Neural progenitor cell (in vitro differentiated cells): Measurements from ENCODE around the gene KRTAP17-1. TPM values are rescaled to one million over a fixed set of nuclear protein-coding genes. Genes with fewer than 3 reads are reported as not detected.

Experiments used
- DNase-seq: peaks from one replicate; pipeline ENCODE4 v3.0.0-alpha.2; 2016; ENCODE audit warnings: low spot score
- H2AFZ ChIP-seq: fragments of 200-600 bp; sonication (generic); replicated peaks from 2 replicates; pipeline ENCODE4 v1.6.1; 2016; ENCODE audit warnings: antibody characterized with exemption
- H3F3A ChIP-seq: fragments of 200-600 bp; sonication (generic); 2 replicates; pipeline ENCODE4 v1.6.1; 2016; ENCODE audit warnings: antibody characterized with exemption, low read depth
- H3K27ac ChIP-seq: fragments of 200-600 bp; sonication (generic); 2 replicates; pipeline ENCODE4 v1.5.1; 2016; ENCODE audit warnings: mild to moderate bottlenecking
- H3K27me3 ChIP-seq: fragments of 200-600 bp; sonication (generic); 2 replicates; pipeline ENCODE4 v1.6.1; 2016; ENCODE audit warnings: mild to moderate bottlenecking, moderate library complexity
- H3K36me3 ChIP-seq: fragments of 200-600 bp; sonication (generic); 2 replicates; pipeline ENCODE4 v1.5.1; 2016
- H3K4me1 ChIP-seq: fragments of 200-600 bp; sonication (generic); 2 replicates; pipeline ENCODE4 v1.6.1; 2016; ENCODE audit warnings: mixed run types
- H3K4me2 ChIP-seq: fragments of 200-600 bp; sonication (generic); 2 replicates; pipeline ENCODE4 v1.6.1; 2016
- H3K4me3 ChIP-seq: fragments of 200-600 bp; sonication (generic); 2 replicates; pipeline ENCODE4 v1.5.1; 2016
- H3K79me2 ChIP-seq: fragments of 200-600 bp; sonication (generic); 2 replicates; pipeline ENCODE4 v1.6.1; 2016; ENCODE audit warnings: low read depth
- H3K9ac ChIP-seq: fragments of 200-600 bp; sonication (generic); 2 replicates; pipeline ENCODE4 v1.6.1; 2016
- H3K9me3 ChIP-seq: fragments of 200-600 bp; sonication (generic); 2 replicates; pipeline ENCODE4 v1.5.1; 2016; ENCODE audit warnings: low read depth
- H4K20me1 ChIP-seq: fragments of 200-600 bp; sonication (generic); 2 replicates; pipeline ENCODE4 v1.6.1; 2016; ENCODE audit warnings: low read depth
- H3K27ac Mint-ChIP-seq: 3 replicates; pipeline ENCODE4 v1.8.0; 2021; ENCODE audit warnings: mixed read lengths
- H3K27me3 Mint-ChIP-seq: 2 replicates; pipeline ENCODE4 v1.8.0; 2022; ENCODE audit warnings: low read depth, mild to moderate bottlenecking, inconsistent platforms, moderate library complexity, mixed read lengths; ENCODE audit not compliant: insufficient read depth
- H3K36me3 Mint-ChIP-seq: 3 replicates; pipeline ENCODE4 v1.8.0; 2021; ENCODE audit warnings: mixed read lengths
- H3K4me1 Mint-ChIP-seq: 3 replicates; pipeline ENCODE4 v1.8.0; 2021; ENCODE audit warnings: mixed read lengths
- H3K4me3 Mint-ChIP-seq: 3 replicates; pipeline ENCODE4 v1.8.0; 2021; ENCODE audit warnings: mild to moderate bottlenecking, moderate library complexity, mixed read lengths
- H3K9me3 Mint-ChIP-seq: 3 replicates; pipeline ENCODE4 v1.8.0; 2020; ENCODE audit warnings: mixed read lengths
- EZH2 ChIP-seq: fragments of 200-600 bp; sonication (generic); IDR thresholded peaks from 2 replicates; pipeline ENCODE4 v1.6.1; 2017; ENCODE audit warnings: antibody characterized with exemption, mild to moderate bottlenecking, moderate library complexity
- EZH2phosphoT487 ChIP-seq: fragments of 200-600 bp; sonication (generic); IDR thresholded peaks from 2 replicates; pipeline ENCODE4 v1.6.1; 2017; ENCODE audit warnings: antibody characterized with exemption
- total RNA-seq: library from RNA; depleted of rRNA; stranded (reverse); fragments of >200 nt; gene quantifications from 2 replicates; pipeline ENCODE4 v1.2.3, GENCODE V29; 2015; ENCODE audit warnings: low replicate concordance
- TF ChIP-seq, protein P1 (sequence below): fragments of 200-600 bp; sonication (generic); IDR thresholded peaks from 2 replicates; pipeline ENCODE4 v1.5.1; 2017; ENCODE audit warnings: antibody characterized with exemption, mild to moderate bottlenecking

The KRTAP17-1 gene, protein sequence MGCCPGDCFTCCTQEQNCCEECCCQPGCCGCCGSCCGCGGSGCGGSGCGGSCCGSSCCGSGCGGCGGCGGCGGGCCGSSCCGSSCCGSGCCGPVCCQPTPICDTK
- total RNA-seq: not detected in 2 replicates

DNA sequence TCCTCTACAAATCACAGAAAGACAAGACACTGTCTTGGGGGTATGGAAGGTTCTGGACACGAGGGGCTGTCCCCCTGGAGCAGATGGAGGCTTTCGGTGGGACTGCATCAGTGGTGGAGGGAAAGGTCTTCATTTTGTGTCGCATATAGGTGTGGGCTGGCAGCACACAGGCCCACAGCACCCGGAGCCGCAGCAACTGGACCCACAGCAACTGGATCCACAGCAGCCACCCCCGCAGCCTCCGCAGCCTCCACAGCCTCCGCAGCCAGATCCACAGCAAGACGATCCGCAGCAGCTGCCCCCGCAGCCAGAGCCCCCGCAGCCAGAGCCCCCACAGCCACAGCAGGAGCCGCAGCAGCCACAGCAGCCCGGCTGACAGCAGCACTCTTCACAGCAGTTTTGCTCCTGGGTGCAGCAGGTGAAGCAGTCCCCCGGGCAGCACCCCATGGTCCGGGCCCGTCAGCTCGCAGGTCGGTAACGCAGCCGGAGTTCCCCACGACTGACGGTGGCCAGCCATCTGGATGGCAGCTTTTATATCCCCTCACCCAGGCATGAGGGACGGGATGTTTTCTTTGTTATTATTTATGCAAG lies at the start of gene KRTAP17-1:
Gene KRTAP17-1, minus strand, starts transcription at position 507 of the 591 bp plus-strand sequence. Its CDS starts 60 bp downstream, at position 447.
- Histone ChIP-seq H3K4me1 (no peaks in the 10 kb centered on the region), H3K9ac (no peak within 1 kb of the TSS), H3K36me3 (no peaks in the 10 kb centered on the region), H3K79me2 (no peaks in the 10 kb centered on the region), H4K20me1 (no peaks in the 10 kb centered on the region), H2AFZ (no peak within 1 kb of the TSS), H3K9me3 (peaks cover 10% of the 10 kb centered on the region), H3K4me2 (no peak within 1 kb of the TSS), H3F3A (no peaks in the 10 kb centered on the region), H3K4me3 (no peak within 1 kb of the TSS), H3K27me3 (no peaks in the 10 kb centered on the region), H3K27ac (no peak within 1 kb of the TSS)
- Mint-ChIP-seq H3K27ac (no peak within 1 kb of the TSS), H3K4me3 (no peak within 1 kb of the TSS), H3K4me1 (no peaks in the 10 kb centered on the region), H3K27me3 (no peaks in the 10 kb centered on the region), H3K36me3 (no peaks in the 10 kb centered on the region), H3K9me3 (peaks cover 4% of the 10 kb centered on the region)
- TF ChIP-seq EZH2: no peak
- TF ChIP-seq EZH2phosphoT487: no peak
- TF ChIP-seq, protein P1, sequence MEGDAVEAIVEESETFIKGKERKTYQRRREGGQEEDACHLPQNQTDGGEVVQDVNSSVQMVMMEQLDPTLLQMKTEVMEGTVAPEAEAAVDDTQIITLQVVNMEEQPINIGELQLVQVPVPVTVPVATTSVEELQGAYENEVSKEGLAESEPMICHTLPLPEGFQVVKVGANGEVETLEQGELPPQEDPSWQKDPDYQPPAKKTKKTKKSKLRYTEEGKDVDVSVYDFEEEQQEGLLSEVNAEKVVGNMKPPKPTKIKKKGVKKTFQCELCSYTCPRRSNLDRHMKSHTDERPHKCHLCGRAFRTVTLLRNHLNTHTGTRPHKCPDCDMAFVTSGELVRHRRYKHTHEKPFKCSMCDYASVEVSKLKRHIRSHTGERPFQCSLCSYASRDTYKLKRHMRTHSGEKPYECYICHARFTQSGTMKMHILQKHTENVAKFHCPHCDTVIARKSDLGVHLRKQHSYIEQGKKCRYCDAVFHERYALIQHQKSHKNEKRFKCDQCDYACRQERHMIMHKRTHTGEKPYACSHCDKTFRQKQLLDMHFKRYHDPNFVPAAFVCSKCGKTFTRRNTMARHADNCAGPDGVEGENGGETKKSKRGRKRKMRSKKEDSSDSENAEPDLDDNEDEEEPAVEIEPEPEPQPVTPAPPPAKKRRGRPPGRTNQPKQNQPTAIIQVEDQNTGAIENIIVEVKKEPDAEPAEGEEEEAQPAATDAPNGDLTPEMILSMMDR: no peak
- no peak for DNase-seq

DNA sequence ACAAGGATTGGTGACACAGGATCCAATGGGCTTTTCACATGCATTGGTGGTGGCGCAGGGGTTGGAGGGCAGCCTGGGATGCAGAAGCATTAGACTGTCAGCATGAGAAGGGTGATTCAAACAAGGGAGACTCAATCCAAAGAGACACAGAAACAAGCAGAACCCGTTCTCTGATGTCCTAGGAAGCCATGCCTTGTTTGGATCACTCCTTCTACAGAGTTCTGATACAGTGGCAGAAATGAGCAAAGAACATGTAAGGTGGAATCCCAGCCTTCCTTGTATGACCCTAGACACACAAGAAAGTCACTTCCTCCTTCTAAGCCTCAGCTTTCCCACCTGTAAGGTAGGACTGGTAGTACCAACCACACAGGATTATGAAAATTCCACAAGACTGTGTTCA lies 48.4 kb upstream of the KRTAP17-1 start:
- H3K36me3 ChIP-seq: no peaks in the 10 kb centered on the region
- no peak for DNase-seq
- Mint-ChIP-seq H3K4me1 (no peaks in the 10 kb centered on the region), H3K4me3 (no peak overlapping the region), H3K9me3 (no peaks in the 10 kb centered on the region), H3K36me3 (no peaks in the 10 kb centered on the region), H3K27ac (no peak overlapping the region), H3K27me3 (no peaks in the 10 kb centered on the region)
- H3K27ac ChIP-seq: no peak overlapping the region
- H3K4me1 ChIP-seq: no peaks in the 10 kb centered on the region
- no peak overlapping the region for H3K4me3 ChIP-seq
- H4K20me1 ChIP-seq: no peaks in the 10 kb centered on the region
- H3K4me2 ChIP-seq: no peak overlapping the region
- no peaks in the 10 kb centered on the region for H3K27me3 ChIP-seq
- H3K9me3 ChIP-seq: no peaks in the 10 kb centered on the region
- no peak overlapping the region for H2AFZ ChIP-seq
- no peaks in the 10 kb centered on the region for H3K79me2 ChIP-seq
- H3K9ac ChIP-seq: no peak overlapping the region
- no peaks in the 10 kb centered on the region for H3F3A ChIP-seq
- TF ChIP-seq EZH2: no peak
- TF ChIP-seq, protein P1: no peak

DNA sequence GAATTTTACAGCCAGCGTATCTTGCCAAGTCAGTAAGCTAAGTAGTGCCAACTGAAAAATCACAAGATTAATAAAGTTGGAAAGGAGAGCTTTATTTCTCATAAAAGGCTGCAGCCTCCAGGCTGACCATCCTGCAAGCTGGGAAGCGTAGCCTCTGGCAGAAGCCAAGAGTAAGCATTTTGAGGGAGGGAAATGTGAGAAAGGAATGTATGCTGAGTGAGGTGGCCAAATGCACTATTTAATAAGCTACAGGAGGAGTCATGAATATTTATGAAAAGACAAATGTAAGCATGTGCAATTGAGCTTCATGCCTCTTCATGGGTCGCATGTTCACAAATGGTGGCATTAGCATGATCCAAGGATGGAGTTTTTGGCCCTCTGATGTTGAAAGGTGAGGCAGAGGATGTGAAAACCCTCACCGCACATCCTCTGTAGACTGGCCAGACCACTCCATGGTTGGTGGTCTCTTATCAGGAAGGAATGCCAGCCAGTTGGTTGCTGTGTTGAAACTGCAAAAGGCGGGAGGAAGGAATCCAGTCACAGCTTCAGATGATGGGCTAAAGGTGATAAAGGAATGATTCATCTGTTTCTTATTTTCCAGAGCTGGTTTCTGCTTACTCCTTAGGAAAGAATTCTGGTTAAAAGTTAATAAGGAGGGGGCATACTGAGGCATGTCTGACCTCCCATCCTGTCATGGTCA lies 44.9 kb upstream of the KRTAP17-1 start:
- Histone ChIP-seq H4K20me1 (no peaks in the 10 kb centered on the region), H3K27ac (no peak overlapping the region), H3K9me3 (peaks cover 3% of the 10 kb centered on the region), H3K27me3 (no peaks in the 10 kb centered on the region), H3K4me2 (no peak overlapping the region), H3K79me2 (no peaks in the 10 kb centered on the region), H2AFZ (no peak overlapping the region), H3K9ac (no peak overlapping the region), H3K4me3 (no peak overlapping the region), H3F3A (no peaks in the 10 kb centered on the region), H3K36me3 (no peaks in the 10 kb centered on the region), H3K4me1 (no peaks in the 10 kb centered on the region)
- TF ChIP-seq EZH2phosphoT487 (no peak), EZH2 (no peak)
- TF ChIP-seq, protein P1: no peak
- Mint-ChIP-seq H3K4me3 (no peak overlapping the region), H3K27me3 (no peaks in the 10 kb centered on the region), H3K9me3 (peaks cover 2% of the 10 kb centered on the region), H3K36me3 (no peaks in the 10 kb centered on the region), H3K27ac (no peak overlapping the region), H3K4me1 (no peaks in the 10 kb centered on the region)
- no peak for DNase-seq
